SK-N-SH treated with all-trans-retinoic acid at 6 μM for 48 hours (cell line): ENCODE results near the gene RGS9.

ENCODE experiments used
- CREB5 ChIP-seq: fragments of 250-450 bp; sonication (Bioruptor Pico); IDR thresholded peaks from 2 replicates; pipeline ENCODE4 v1.5.1; 2020; ENCODE audit warnings: low read depth, mild to moderate bottlenecking, moderate library complexity
- PPARA ChIP-seq: fragments of 250-450 bp; sonication (Bioruptor Pico); IDR thresholded peaks from 2 replicates; pipeline ENCODE4 v1.5.0; 2020; ENCODE audit warnings: mild to moderate bottlenecking, borderline replicate concordance
- TCF4 ChIP-seq: fragments of 250-450 bp; sonication (Bioruptor Pico); IDR thresholded peaks from 2 replicates; pipeline ENCODE4 v1.8.0; 2021; ENCODE audit warnings: mild to moderate bottlenecking, moderate library complexity, borderline replicate concordance

DNA sequence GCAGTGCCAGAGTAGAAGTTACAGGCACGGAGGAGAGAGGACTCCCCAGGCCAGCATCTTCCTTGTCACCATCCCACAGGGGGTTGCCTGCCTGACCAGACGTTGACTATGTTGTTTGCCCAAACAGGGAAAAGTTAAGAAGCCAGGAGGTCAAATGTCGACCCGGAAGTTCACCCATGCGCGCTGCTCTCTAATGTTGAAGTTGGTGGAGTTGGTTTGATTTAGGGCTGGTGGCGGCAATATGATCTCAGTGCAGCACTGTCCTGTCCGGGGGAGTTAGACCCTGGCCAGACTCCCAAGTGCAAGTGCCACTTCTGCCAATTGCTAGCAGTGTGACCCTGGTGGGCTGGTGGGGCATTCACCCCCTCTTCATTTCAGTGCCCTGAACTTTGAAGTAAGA lies 30.4 kb downstream of the RGS9 start:
- TF ChIP-seq TCF4 (CRISPR knock-in tag) (no peak), PPARA (CRISPR knock-in tag) (no peak), CREB5 (CRISPR knock-in tag) (no peak)
